MM.1S (cell line): ENCODE data around the gene MCCD1.

Experiments used
- DNase-seq: peaks from one replicate; pipeline ENCODE4 v3.0.0-alpha.2; 2015
- H2AFZ ChIP-seq: fragments of 300-600 bp; sonication (generic); 2 replicates; pipeline ENCODE4 v1.6.0; 2016; ENCODE audit warnings: antibody characterized with exemption, low read length
- H3F3A ChIP-seq: fragments of 300-600 bp; sonication (generic); 2 replicates; pipeline ENCODE4 v1.6.1; 2016; ENCODE audit warnings: mild to moderate bottlenecking, antibody characterized with exemption, low read length, moderate library complexity, mixed read lengths; ENCODE audit not compliant: insufficient read depth
- H3K27ac ChIP-seq: fragments of 300-600 bp; sonication (generic); 2 replicates; pipeline ENCODE4 v1.5.1; 2016; ENCODE audit warnings: mild to moderate bottlenecking, low read length
- H3K27me3 ChIP-seq: fragments of 300-600 bp; sonication (generic); replicated peaks from 2 replicates; pipeline ENCODE4 v1.6.0; 2016; ENCODE audit warnings: low read length; ENCODE audit not compliant: insufficient read depth
- H3K36me3 ChIP-seq: fragments of 300-600 bp; sonication (generic); replicated peaks from 2 replicates; pipeline ENCODE4 v1.6.1; 2016; ENCODE audit warnings: mild to moderate bottlenecking, low read length, mixed read lengths; ENCODE audit not compliant: insufficient read depth
- H3K4me1 ChIP-seq: fragments of 300-600 bp; sonication (generic); 2 replicates; pipeline ENCODE4 v1.6.1; 2016; ENCODE audit warnings: low read length, mixed read lengths
- H3K4me2 ChIP-seq: fragments of 300-600 bp; sonication (generic); 2 replicates; pipeline ENCODE4 v1.6.0; 2016; ENCODE audit warnings: low read depth, low read length
- H3K4me3 ChIP-seq: fragments of 300-600 bp; sonication (generic); 2 replicates; pipeline ENCODE4 v1.5.1; 2016; ENCODE audit warnings: low read length, mixed read lengths
- H3K79me2 ChIP-seq: fragments of 300-600 bp; sonication (generic); 2 replicates; pipeline ENCODE4 v1.6.1; 2016; ENCODE audit warnings: mixed run types, low read length, mixed read lengths
- H3K9ac ChIP-seq: fragments of 300-600 bp; sonication (generic); 2 replicates; pipeline ENCODE4 v1.6.1; 2016; ENCODE audit warnings: low read length, mixed read lengths
- H3K9me2 ChIP-seq: fragments of 300-600 bp; sonication (generic); replicated peaks from 2 replicates; pipeline ENCODE4 v1.6.1; 2016; ENCODE audit warnings: mild to moderate bottlenecking, low read length, mixed read lengths; ENCODE audit not compliant: insufficient read depth
- H3K9me3 ChIP-seq: fragments of 300-600 bp; sonication (generic); replicated peaks from 2 replicates; pipeline ENCODE4 v1.6.1; 2016; ENCODE audit warnings: mild to moderate bottlenecking, low read length, mixed read lengths; ENCODE audit not compliant: insufficient read depth
- H4K20me1 ChIP-seq: fragments of 300-600 bp; sonication (generic); 2 replicates; pipeline ENCODE4 v1.6.1; 2016; ENCODE audit warnings: mild to moderate bottlenecking, low read length, moderate library complexity, mixed read lengths; ENCODE audit not compliant: insufficient read depth
- CTCF ChIP-seq: fragments of 300-600 bp; sonication (generic); IDR thresholded peaks from 2 replicates; pipeline ENCODE4 v1.5.1; 2016; ENCODE audit warnings: antibody characterized with exemption, low read length, mixed read lengths
- EZH2 ChIP-seq: fragments of 300-600 bp; sonication (generic); optimal IDR thresholded peaks from 2 replicates; pipeline ENCODE3; 2017; ENCODE audit warnings: low read depth, mild to moderate bottlenecking, antibody characterized with exemption, low read length, mixed read lengths
- EZH2phosphoT487 ChIP-seq: fragments of 300-600 bp; sonication (generic); IDR thresholded peaks from 2 replicates; pipeline ENCODE4 v1.6.1; 2018; ENCODE audit warnings: antibody characterized with exemption, low read length

MCCD1 gene

GRCh38 chr6:31558631-31559500, 30.1 kb downstream of the MCCD1 start:
- Histone ChIP-seq H3K27me3 (0 out of 2 replicates have a peak, but pooled peaks cover 7% of the 10 kb centered on the region), H3K9me3 (no peaks in the 10 kb centered on the region), H3K9ac (no peak overlapping the region), H3K9me2 (no peaks in the 10 kb centered on the region), H2AFZ (no peak overlapping the region), H3K27ac (no peak overlapping the region), H3K4me3 (no peak overlapping the region), H3K4me2 (peak overlapping the region; percentile 67), H3K79me2 (no peaks in the 10 kb centered on the region), H4K20me1 (peaks cover 10% of the 10 kb centered on the region; the same call in 1 of the 2 replicates), H3K4me1 (peaks cover 32% of the 10 kb centered on the region), H3F3A (peaks cover 15% of the 10 kb centered on the region), H3K36me3 (no peaks in the 10 kb centered on the region)
- TF ChIP-seq EZH2phosphoT487 (no peak), EZH2 (no peak), CTCF (no peak)
- DNase-seq: no peak

DNA sequence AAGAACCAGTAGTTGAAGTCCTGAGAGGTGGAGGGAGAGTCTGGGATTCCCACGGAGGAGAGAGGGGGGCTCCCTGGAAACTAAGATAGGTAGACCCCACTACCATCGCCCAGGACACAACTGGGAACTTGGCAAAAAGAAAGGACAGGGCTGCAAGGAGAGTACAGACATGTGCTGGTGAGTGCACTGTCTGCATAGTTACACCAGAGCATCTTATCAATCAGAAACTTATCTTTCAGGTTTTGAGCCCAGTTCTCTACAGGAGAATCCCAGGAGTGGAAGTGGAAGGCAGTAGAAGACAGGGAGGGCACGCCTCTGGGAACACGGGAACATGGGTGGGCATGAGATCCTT, 30.8 kb downstream of the MCCD1 start:
- Histone ChIP-seq H4K20me1 (peaks cover 10% of the 10 kb centered on the region; the same call in 1 of the 2 replicates), H3K4me2 (peak overlapping the region; percentile 67), H3K27me3 (0 out of 2 replicates have a peak, but pooled peaks cover 7% of the 10 kb centered on the region), H3K9me2 (no peaks in the 10 kb centered on the region), H3K27ac (no peak overlapping the region), H3K9me3 (no peaks in the 10 kb centered on the region), H2AFZ (no peak overlapping the region), H3F3A (peaks cover 15% of the 10 kb centered on the region), H3K36me3 (no peaks in the 10 kb centered on the region), H3K9ac (no peak overlapping the region), H3K4me3 (no peak overlapping the region), H3K4me1 (peaks cover 32% of the 10 kb centered on the region), H3K79me2 (no peaks in the 10 kb centered on the region)
- DNase-seq: no peak
- TF ChIP-seq EZH2phosphoT487 (no peak), CTCF (no peak), EZH2 (no peak)

DNA sequence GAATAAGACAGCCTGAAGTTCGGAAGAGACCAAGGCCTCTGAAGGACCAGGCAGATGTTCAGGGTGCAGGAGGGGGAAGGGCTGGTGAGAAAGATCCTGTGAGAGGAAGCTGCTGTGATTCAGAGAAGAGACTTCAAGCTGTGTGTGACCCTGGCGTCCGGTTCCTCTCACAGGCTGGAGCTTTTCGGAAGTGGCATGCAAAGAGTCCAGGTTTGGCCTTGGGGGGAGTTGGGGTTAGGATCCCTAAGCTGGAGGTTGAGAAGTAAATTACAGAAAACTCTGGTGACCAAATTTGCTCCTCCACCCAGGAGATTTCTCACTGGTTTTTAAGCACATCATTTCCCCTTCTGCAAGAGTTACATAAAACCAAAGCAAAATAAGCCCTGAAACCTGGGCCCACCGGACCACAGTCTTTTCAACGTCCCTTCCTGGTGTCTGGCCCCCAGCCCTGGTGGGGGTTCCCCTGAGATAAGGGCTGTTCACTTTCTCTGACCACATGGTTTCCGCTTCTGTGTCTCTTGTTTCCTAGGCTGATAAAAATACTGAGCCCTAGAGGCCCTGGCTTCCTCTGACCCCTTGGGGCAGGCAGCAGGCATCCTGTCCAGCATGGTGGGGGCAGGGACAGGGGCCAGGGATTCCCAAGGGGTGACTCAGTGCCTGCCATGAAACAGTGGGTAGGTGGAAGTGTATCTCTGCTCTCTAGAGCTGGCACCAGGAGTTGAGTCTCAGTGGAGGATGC, 31.4 kb downstream of the MCCD1 start:
- Histone ChIP-seq H2AFZ (no peak overlapping the region), H3K79me2 (no peaks in the 10 kb centered on the region), H3K4me1 (peaks cover 32% of the 10 kb centered on the region), H3F3A (peaks cover 15% of the 10 kb centered on the region), H3K27ac (peak overlapping the region; percentile 7; the same call in 1 of the 2 replicates), H3K9ac (no peak overlapping the region), H3K36me3 (no peaks in the 10 kb centered on the region), H3K4me3 (0 out of 2 replicates have a peak overlapping the region, but pooled peaks have one; percentile 6), H3K9me3 (no peaks in the 10 kb centered on the region), H3K27me3 (0 out of 2 replicates have a peak, but pooled peaks cover 11% of the 10 kb centered on the region), H3K4me2 (peak overlapping the region; percentile 67), H3K9me2 (no peaks in the 10 kb centered on the region), H4K20me1 (peaks cover 10% of the 10 kb centered on the region; the same call in 1 of the 2 replicates)
- TF ChIP-seq EZH2phosphoT487 (no peak), EZH2 (no peak), CTCF (no peak)
- peak; percentile 74 for DNase-seq
